HEK293T (cell line): ENCODE measurements around the gene PLEKHF1.

Experiments used
- BHLHE40 ChIP-seq: fragments of 450-650 bp; IDR thresholded peaks from 2 replicates; pipeline ENCODE4 v1.6.1; 2016; ENCODE audit warnings: mild to moderate bottlenecking, moderate library complexity, borderline replicate concordance
- ELF4 ChIP-seq: fragments of 450-650 bp; IDR thresholded peaks from 2 replicates; pipeline ENCODE4 v1.6.1; 2017; ENCODE audit warnings: antibody characterized with exemption
- FOXA1 ChIP-seq: fragments of 450-650 bp; IDR thresholded peaks from 2 replicates; pipeline ENCODE4 v1.6.1; 2016; ENCODE audit warnings: mild to moderate bottlenecking
- FOXK2 ChIP-seq: fragments of 450-650 bp; IDR thresholded peaks from 2 replicates; pipeline ENCODE4 v1.6.1; 2016; ENCODE audit warnings: mild to moderate bottlenecking
- FOXM1 ChIP-seq: fragments of 450-650 bp; IDR thresholded peaks from 2 replicates; pipeline ENCODE4 v1.6.1; 2017; ENCODE audit warnings: mild to moderate bottlenecking, borderline replicate concordance
- HDGF ChIP-seq: fragments of 450-650 bp; IDR thresholded peaks from 2 replicates; pipeline ENCODE4 v1.6.1; 2017; ENCODE audit warnings: antibody characterized with exemption, borderline replicate concordance
- L3MBTL2 ChIP-seq: fragments of 450-650 bp; conservative IDR thresholded peaks from 2 replicates; pipeline ENCODE4 v1.6.1; 2016; ENCODE audit warnings: mild to moderate bottlenecking
- LEF1 ChIP-seq: fragments of 450-650 bp; IDR thresholded peaks from 2 replicates; pipeline ENCODE4 v1.6.1; 2017; ENCODE audit warnings: mild to moderate bottlenecking, borderline replicate concordance
- NFRKB ChIP-seq: fragments of 450-650 bp; IDR thresholded peaks from 2 replicates; pipeline ENCODE4 v1.6.1; 2016; ENCODE audit warnings: mild to moderate bottlenecking, moderate library complexity
- PKNOX1 ChIP-seq: fragments of 450-650 bp; IDR thresholded peaks from 2 replicates; pipeline ENCODE4 v1.6.1; 2016
- SP1 ChIP-seq: fragments of 450-650 bp; IDR thresholded peaks from 2 replicates; pipeline ENCODE4 v1.6.1; 2017
- SUZ12 ChIP-seq: fragments of 450-650 bp; IDR thresholded peaks from 2 replicates; pipeline ENCODE4 v1.6.1; 2016; ENCODE audit warnings: mild to moderate bottlenecking
- TARDBP ChIP-seq: fragments of 450-650 bp; IDR thresholded peaks from 2 replicates; pipeline ENCODE4 v1.6.1; 2016
- ZNF384 ChIP-seq: fragments of 450-650 bp; IDR thresholded peaks from 2 replicates; pipeline ENCODE4 v1.6.1; 2016

- TF ChIP-seq SUZ12 (no peak), L3MBTL2 (no peak), FOXK2 (no peak), ELF4 (no peak), SP1 (no peak), ZNF384 (no peak), LEF1 (no peak), FOXM1 (no peak), HDGF (no peak), BHLHE40 (no peak), FOXA1 (no peak), NFRKB (no peak), TARDBP (no peak), PKNOX1 (no peak)
Measured at GRCh38 chr19:29629836-29630534, 35.3 kb upstream of the PLEKHF1 start.
